NCI-H1092 (cell line): ENCODE results near the gene ASMTL.
"Not testable (repeated sequence)": the region's sequence is repeated elsewhere in the genome, so short reads cannot be mapped to it uniquely, and the experiment has no call there.

ENCODE experiments used
- DNase-seq: peaks from one replicate; lab custom pipeline; 2025; lab: John Stamatoyannopoulos, UW

Gene ASMTL, protein sequence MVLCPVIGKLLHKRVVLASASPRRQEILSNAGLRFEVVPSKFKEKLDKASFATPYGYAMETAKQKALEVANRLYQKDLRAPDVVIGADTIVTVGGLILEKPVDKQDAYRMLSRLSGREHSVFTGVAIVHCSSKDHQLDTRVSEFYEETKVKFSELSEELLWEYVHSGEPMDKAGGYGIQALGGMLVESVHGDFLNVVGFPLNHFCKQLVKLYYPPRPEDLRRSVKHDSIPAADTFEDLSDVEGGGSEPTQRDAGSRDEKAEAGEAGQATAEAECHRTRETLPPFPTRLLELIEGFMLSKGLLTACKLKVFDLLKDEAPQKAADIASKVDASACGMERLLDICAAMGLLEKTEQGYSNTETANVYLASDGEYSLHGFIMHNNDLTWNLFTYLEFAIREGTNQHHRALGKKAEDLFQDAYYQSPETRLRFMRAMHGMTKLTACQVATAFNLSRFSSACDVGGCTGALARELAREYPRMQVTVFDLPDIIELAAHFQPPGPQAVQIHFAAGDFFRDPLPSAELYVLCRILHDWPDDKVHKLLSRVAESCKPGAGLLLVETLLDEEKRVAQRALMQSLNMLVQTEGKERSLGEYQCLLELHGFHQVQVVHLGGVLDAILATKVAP

DNA sequence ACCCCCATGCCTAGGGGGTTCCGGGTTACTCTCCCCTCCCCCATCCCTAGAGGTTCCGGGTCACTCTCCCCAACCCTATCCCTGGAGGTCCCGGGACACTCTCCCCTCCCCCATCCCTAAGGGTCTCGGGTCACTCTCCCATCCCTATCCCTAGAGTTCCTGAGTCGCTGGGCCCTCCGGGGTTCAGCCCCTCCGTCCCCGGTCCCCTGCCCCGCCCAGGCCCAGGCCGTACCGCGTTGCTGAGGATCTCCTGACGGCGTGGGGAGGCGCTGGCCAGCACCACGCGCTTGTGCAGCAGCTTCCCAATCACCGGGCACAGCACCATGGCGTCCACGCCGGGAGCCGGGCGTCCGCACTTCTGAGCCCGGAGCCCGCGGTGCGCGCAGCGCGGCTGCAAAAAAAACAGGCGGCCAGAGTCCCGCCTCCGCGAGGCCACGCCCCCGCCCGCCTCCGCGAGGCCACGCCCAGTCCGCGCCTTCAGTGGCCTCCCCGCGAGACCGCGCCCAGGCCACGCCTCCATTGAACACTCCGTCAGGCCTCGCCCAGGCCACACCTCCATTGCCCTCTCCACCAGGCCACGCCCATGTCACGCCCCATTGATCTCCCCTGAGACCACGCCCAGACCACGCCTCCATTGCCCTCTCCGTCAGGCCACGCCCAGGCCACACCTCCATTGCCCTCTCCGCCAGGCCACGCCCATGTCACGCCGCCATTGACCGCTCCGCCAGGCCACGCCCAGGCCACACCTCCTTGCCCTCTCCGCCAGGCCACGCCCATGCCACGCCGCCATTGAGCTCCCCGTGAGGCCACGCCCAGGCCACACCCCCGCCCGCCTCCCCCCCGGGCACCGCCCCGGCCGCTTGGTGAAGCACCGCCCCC is at the start of gene ASMTL:
Gene ASMTL (minus strand): TSS at position 394 of the 879 bp plus-strand sequence. CDS start 69 bp downstream, at position 325.
- DNase-seq: no peak

DNA sequence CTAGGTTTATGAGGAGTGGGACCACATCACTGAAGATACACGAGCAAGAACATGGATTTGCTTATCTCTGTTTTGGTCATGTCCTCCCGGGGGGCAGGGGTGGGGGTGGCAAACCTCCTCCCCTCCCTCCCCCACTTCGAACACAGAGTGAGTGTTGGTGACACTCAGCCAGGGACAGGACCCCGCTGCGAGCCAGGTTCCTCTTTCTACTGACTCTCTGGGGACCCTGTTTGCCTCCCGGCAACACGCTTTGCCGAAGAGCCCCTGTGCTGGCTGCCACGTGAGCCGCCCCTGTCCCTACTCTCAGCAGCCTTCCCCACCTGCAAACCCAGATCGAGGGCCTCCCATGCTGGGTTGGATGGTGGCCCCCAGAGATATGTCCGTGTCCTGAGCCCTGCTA is 49.5 kb upstream of the ASMTL start:
- no peak for DNase-seq

DNA sequence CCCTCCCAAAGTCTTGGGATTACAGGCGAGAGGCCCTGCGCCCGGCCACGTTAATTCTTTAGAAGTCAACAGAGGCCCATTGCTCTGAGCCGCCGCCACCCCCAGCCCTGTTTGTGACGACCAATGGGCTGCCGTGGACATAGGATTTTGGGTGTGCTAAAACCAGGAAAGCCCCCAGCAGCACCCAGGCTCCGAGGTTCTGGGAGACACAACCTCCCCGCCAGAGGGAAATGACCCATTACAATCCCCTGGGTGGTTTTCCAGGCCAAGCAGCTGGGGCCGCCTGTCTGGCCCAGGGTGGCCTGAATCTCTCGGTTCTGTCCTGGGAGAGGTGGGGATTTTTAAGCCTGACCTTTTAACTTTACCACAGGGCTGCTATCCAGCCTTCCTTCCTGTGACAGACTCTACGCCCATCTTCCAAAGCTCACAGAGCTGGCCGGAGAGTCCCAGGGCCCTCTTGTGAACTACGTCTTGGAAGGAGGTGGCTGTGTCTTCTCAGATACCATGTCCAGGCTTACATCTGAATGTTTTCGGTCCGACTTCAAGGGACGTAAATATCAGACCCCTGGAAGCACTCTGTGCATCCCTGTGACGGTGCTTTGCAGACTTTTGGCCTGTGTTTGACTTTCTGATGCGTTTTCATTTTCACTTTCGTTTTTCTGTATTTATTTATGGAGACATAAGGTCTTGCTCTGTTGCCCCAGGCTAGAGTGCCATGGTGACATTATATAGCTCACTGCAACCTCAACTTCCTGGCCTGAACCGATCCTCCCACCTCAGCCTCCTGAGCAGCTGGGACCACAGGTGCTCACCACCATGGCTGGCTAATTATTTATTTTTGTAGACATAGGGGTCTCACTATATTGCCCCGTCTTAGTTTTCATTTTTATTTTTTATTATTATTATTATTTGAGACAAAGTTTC is 48.3 kb upstream of the ASMTL start:
- DNase-seq: no peak

DNA sequence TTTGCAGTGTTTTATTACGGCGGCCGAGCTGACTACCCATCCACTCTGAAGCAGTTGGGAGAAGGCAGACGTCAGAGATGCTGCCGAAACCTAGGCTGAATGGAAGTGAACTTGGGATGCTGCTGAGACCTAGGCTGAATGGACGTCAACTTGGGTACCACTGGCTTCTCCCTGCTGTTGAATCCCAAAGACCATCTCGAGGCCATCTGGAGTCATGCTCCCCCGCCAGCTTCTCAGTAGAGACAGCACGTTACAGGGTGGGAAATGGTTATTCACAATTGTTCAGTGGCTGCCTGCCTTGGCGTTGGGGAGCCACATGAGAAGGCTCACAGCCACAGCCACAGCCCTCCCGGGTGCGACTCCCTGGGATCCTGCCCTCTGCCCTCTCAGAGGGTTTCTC is 43.4 kb upstream of the ASMTL start:
- no peak for DNase-seq

DNA sequence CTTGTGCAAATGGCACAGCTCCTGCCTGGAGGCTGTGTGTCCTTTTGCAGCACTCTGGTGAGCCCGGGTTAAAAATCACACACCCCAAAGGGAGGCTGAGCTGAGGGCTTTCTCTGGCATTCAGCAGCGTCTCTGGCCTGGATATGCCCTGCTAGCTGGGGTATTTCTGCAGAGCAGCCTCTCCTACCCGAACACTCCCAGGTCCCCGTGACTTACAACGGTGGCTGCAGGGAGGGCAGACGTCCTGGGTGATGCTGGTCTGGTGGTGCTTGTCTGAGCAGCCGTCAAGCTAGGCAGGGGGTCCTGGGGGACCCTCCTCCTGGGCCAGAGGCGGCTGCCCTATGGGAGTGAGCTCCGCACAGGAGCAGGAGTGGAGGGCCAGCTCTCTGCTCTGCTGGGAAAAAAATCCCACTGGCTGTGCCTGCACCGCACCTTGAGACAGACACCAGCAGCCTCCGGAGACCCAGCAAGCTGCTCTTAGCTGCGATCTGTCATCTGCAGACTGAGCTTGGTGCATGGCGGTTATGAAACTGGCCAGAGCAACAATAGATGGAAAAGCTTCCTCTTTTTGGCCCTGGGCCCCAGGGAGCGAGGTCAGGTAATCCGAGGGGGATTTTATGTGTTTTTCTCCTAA is 41.3 kb upstream of the ASMTL start:
- DNase-seq: no peak

DNA sequence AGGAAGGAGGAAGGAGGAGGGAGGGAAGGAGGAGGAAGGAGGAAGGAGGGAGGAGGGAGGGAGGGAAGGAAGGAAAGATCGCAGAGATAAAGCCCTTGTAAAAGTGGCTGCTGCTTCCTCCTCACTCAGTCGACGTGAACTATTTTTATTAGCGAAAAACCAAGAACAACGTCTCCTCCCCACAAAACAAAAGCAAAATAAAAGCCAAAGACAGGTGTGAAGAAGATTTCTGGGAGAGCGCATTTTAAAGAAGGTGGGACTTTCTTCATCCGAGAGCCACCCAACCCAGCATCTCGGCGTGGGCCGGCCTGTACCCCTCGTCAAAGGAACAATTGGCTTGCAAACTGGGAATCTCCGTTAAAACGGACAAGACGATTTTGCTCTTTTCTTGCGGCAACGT is 40.7 kb upstream of the ASMTL start:
- DNase-seq: no peak

DNA sequence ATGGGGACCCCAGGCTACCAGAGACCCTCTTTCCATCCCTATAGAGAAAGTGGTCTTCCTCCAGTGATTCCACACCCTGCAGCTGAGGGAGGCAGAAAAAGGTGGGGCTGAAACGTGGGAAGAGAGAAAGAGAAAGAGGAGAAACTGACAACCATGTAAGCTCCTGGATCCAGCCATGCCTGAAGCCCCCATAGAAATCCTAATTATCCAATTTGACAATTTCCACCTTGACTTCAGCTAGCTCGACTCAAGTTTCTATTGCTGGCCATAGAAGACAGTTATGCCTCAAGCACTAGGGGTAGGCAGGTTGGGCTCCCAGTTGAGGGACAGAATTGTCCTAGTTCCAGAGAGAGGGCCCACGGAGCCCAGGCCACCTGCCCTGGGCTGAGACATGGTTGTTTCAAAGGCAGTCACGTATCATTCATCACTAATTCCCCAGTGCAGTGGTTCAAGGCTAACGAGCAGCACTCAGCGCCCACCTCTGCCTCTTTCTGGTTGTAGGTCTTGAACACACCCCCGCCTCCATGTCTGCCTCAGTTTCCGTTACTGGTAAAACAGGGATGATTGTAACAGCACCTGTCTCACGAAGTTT is 39.8 kb upstream of the ASMTL start:
- DNase-seq: no peak

DNA sequence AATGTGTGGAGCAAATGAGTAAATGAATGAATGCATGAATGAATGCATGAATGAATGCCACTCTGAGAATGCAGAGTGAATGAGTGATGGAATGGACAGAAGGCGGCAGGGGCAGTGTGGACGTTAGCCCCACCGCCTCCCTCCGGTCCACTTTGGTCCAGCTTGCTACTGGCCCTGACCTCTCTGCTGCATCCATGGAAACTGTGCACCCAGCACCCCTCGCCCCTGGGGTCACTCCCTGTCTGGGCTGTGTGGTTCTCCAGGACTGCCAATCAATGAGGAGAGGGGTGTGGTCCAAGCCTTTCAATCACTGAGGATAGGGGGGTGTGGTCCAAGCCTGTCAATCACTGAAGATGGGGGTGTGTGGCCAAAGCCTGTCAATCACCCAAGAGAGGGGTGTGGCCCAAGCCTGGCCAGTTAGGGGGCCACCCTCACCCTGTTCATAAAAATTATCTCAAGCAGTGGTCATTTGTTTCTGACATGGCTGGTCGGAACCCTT is 39.2 kb upstream of the ASMTL start:
- DNase-seq: no peak

DNA sequence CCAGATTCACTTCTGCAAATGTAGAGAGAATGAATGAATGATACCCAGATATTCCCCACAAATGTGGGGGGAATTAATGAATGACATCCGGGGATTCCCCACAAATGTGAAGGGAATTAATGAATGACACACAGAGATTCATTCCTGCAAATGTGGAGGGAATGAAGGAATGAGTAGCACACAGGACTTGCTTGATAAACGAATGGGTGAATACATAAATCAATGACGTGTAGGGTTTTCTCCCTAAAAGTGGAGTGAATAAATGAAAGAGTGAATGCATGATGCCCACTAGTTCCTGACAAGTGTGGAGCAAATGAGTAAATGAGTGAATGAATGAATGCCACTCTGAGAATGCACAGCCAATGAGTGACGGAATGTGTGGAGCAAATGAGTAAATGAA is 38.5 kb upstream of the ASMTL start:
- DNase-seq: not testable (repeated sequence)

DNA sequence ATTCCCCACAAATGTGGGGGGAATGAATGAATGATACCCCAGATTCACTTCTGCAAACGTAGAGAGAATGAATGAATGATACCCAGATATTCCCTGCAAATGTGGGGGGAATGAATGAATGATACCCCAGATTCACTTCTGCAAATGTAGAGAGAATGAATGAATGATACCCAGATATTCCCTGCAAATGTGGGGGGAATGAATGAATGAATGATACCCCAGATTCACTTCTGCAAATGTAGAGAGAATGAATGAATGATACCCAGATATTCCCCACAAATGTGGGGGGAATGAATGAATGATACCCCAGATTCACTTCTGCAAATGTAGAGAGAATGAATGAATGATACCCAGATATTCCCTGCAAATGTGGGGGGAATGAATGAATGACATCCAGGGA is 38.0 kb upstream of the ASMTL start:
- DNase-seq: not testable (repeated sequence)

DNA sequence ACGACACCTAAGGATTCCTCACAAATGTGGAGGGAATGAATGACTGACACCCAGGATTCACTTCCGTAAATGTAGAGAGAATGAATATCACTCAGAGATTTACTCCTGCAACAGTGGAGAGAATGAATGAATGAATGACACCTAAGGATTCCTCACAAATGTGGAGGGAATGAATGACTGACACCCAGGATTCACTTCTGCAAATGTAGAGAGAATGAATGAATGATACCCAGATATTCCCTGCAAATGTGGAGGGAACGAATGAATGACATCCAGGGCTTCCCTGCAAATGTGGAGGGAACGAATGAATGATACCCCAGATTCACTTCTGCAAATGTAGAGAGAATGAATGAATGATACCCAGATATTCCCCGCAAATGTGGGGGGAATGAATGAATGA is 36.6 kb upstream of the ASMTL start:
- not testable (repeated sequence) for DNase-seq

DNA sequence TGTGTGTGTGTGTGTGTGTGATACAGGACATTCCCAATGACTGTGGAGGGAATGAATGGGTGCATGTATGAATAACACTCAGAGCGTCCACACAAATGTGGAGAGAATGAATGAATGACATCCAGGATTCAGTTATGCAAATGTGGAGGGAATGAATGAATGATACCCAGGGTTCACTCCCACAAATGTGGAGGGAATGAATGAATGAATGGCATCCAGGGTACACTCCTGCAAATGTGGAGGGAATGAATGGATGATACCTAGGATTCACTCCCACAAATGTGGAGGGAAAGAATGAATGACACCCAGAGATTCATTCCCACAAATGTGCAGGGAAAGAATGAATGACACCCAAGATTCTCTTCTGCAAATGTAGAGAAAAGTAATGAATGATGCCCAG is 36.0 kb upstream of the ASMTL start:
- no peak for DNase-seq

DNA sequence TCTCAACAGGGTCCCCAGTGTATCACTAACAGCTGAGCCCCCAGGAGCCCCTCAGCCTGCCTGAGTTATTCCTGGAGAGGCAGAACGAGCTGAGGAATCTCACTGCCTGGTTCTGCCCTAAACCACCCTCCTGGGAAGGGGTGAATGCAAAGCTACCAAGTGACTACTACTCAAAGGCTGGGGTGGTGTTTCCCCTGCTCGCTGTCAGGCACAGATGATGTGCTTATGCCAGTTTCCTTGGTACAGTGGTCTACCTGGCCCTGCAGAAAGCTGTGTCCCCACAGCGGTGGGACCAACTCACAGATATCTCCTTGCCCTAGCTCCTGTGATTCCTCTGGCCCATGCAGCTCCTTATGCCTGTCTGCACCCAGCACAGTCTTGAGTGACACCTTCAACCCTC is 35.4 kb upstream of the ASMTL start:
- DNase-seq: no peak

DNA sequence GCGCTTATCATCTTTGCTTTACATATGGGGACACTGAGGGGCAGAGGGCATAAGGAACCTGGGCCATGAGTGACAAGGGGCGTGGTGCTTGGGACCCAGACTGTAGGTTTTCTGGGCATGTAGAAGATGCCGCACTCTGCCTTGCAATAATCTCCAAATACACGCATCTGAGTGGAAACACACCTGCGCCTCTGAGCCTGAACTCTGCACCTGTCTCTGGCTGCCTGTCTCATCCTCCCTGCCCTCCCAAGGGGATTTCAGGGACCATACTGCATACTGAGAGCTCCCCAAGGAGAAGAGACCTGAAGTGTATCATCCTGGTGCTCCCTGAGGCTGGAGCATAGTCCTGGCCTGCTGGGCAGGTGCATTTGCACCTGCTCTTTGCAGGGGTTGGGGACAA is 34.7 kb upstream of the ASMTL start:
- no peak for DNase-seq

DNA sequence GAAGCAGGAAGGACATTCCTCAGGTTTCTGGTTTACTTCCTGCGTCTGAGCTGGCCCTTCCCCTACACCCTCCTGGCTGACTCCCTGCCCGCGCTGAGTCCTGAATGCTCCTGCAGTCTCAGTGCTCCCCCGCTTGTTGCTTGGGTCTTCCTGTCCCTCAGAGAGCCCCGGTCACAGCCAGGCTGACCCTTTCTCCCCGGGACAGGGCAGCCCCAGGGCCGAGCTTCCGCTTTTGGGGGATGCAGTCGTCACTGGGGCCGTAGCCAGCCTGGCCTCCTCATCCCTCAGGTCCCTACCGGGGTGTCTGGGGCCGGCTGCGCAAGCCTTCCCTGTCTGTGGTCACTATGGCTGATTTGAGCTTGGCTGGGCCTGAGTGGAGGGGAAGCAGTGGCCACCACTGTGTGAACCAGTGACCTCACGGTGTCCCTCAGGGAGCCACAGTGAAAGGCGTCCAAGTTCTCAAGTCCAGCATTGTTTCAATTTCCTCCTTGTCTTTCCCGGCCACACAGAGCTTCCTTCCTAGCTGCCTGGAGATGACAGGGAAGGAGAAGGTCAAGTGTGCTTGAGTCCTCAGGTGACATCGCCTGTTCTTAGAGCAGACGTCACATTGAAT is 34.1 kb upstream of the ASMTL start:
- DNase-seq: no peak

DNA sequence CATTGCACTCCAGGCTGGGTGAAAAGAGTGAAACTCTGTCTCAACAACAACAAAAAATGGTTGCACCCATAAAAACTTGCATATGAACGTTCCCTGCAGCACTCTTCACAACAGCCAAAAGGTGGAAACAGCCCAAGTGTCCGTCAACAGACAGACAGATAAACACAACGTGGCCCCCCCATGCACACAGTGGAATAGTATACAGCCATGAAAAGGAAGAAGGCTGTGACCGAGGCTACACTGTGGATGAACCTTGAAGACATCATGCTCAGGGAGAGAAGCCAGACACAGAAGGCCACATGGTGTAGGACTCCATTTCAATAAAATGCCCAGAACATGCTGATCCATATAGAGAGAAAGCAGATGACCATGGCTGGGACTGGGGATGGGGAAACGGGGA is 33.5 kb upstream of the ASMTL start:
- no peak for DNase-seq

DNA sequence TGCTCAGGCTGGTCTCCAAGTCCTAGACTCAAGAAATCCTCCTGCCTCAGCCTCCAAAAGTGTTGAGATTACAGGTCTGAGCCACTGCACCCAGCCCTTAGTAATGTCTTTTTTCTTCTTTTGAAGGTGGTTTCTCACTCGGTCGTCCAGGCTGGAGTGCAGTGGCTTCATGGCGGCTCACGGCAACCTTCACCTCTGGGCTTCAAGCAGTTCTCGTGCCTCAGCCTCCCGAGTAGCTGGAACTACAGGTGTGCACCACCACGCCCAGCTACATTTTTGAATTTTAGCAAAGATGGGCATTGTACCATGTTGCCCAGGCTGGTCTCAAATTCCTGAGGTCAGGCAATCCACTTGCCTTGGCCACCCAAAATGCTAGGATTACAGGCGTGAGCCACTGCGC is 32.3 kb upstream of the ASMTL start:
- DNase-seq: no peak

DNA sequence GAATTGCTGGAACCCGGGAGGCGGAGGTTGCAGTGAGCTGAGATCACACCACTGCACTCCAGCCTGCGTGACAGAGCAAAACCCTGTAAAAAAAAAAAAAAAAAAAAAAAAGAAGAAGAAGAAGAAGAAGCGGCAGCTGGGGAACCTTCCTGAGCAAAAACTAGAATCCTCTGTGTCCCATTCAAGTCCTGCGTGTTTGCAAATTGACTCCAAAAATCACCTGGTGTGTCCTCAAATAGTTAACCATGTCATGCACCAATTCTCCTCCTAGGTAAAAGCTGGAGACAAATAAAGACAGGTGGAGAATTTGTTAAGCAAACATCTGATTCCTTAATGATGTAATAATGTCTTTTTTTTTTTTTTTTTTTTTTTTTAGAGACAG is 31.9 kb upstream of the ASMTL start:
- DNase-seq: no peak

DNA sequence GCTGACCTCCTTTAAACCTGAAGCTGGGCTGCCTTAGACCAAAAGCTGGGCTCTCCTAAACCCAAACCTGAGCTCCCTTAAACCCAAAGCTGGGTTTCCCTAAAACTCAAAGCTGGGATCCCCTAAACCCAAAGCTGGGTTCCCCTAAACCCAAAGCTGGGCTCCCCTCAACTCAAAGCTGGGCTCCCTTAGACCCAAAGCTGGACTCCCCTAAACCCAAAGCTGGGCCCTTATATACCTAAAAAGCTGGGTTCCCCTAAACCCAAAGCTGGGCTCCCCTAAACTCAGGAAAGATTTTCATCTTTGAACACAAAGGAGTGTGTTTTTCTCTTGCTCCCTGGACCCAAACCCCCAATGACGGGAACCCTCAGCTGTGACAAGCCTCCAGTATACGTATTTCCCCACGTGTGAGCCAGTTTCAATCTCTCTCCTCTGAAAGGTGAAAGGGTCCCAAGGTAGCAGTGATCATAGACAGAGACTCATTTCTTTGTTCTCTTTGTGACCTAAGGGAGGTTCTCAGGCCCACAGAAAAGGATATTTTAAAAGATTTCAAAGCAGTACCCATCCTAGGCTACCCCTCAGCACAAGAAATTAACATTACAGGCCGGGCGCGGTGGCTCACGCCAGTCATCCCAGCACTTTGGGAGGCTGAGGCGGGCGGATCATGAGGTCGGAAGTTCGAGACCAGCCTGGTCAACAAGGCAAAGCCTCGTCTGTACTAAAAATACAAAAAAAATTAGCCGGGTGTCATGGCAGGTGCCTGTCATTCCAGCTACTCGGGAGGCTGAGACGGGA is 31.3 kb upstream of the ASMTL start:
- no peak for DNase-seq
